Measurements from ENCODE around the gene PPIL4.

DNA sequence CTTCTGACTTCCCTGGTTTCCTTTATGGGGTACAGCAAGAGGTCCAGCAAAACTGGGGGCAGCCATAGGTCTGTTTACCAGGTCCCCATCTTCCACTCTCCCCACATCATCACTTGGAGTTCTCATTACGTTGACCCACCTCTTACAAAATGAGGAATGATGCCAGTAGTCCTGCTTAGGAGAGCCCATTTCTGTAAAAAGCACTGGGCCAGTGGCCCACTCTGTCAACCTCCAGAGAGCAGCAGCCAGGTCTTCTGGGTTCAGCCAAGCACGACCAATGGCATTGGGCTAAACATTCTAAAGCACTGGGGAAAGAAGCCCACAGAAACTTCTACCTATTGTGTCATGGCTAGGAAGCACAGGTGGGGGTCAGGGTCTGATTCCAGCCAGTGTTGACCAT lies 74.9 kb downstream of the PPIL4 start:
- TF ChIP-seq EZH2 (IDR thresholded peaks at IDR 0.05; ENCODE audit: borderline replicate concordance, low read depth, low read length, severe bottlenecking): no peak
- no peak for TF ChIP-seq CTCF (IDR thresholded peaks at IDR 0.05; ENCODE audit: borderline replicate concordance, extremely low read depth, low read length, poor library complexity, severe bottlenecking)

All from DND-41 (cell line).